Gastroesophageal sphincter (tissue), 4 donors: ENCODE measurements around the gene TADA2B. TPM values are rescaled to one million over a fixed set of nuclear protein-coding genes. Genes with fewer than 3 reads are reported as not detected.

Experiments used
- ATAC-seq: fragments of 150-250 bp; one replicate; pipeline ENCODE4 v1.9.1; 2016; ENCODE audit warnings: mild to moderate bottlenecking, moderate library complexity
- H3K27ac ChIP-seq, 4 donors: fragments of 200-600 bp; sonication (generic) in 3 of 4; 1 replicate in 3 of 4; 2 replicates in 1 of 4; pipeline ENCODE4 v1.5.1; 2016 to 2019
- H3K27me3 ChIP-seq: fragments of 200-600 bp; sonication (generic); one replicate; pipeline ENCODE4 v1.5.1; 2019
- H3K36me3 ChIP-seq, 2 donors: fragments of 200-600 bp; sonication (generic); one replicate each; pipeline ENCODE4 v1.5.1; 2019; ENCODE audit warnings: control low read depth in 1 of 2
- H3K4me1 ChIP-seq, 3 donors: fragments of 200-600 bp; sonication (generic); 1 replicate in 2 of 3; 2 replicates in 1 of 3; pipeline ENCODE4 v1.5.1; 2016 to 2019; ENCODE audit warnings: control low read depth in 2 of 3
- H3K4me3 ChIP-seq, 2 donors: fragments of 200-600 bp; sonication (generic); one replicate each; pipeline ENCODE4 v1.5.1; 2019; ENCODE audit warnings: mild to moderate bottlenecking in 1 of 2, moderate library complexity in 1 of 2
- H3K9me3 ChIP-seq, 3 donors: fragments of 200-600 bp; sonication (generic); one replicate each; pipeline ENCODE4 v1.5.1; 2017 to 2019; ENCODE audit warnings: control low read depth in 2 of 3
- CTCF ChIP-seq, 4 experiments: fragments of 200-600 bp in 2 of 4; fragments of 450-650 bp in 2 of 4; sonication (generic) in 1 of 4; IDR thresholded peaks; one replicate each; pipeline ENCODE4 v1.5.1; 2017 to 2019; ENCODE audit warnings: antibody characterized with exemption in 4 of 4, mild to moderate bottlenecking in 2 of 4, moderate library complexity in 2 of 4
- EP300 ChIP-seq: sonication (generic); formaldehyde crosslinking; IDR thresholded peaks from one replicate; pipeline ENCODE4 v1.6.1; 2017; ENCODE audit warnings: antibody characterized with exemption, mild to moderate bottlenecking
- POLR2A ChIP-seq, 2 donors: fragments of 450-650 bp; IDR thresholded peaks; one replicate each; pipeline ENCODE4 v1.6.1; 2017; ENCODE audit warnings: antibody characterized with exemption in 2 of 2, mild to moderate bottlenecking in 2 of 2, moderate library complexity in 1 of 2
- POLR2AphosphoS5 ChIP-seq: sonication (generic); formaldehyde crosslinking; IDR thresholded peaks from one replicate; pipeline ENCODE4 v1.6.1; 2017; ENCODE audit warnings: antibody characterized with exemption
- WGBS, 2 donors: methylation state at CpG; one replicate each; pipeline ENCODE4 v1.1.5; 2018; ENCODE audit warnings: low coverage in 1 of 2; 5-methylcytosine and 5-hydroxymethylcytosine counted together
- total RNA-seq, 4 donors: library from RNA; depleted of rRNA; stranded (reverse); fragments of >200 nt; gene quantifications; one replicate each; pipeline ENCODE4 v1.1.0, GENCODE V29; 2016

The TADA2B gene
- total RNA-seq, 4 donors from 2014 or later, result 20.5 to 37.3 (median 28.1) TPM

- Histone ChIP-seq H3K36me3 (no peaks in the 10 kb centered on the region), H3K27me3 (no peaks in the 10 kb centered on the region), H3K4me1 (peaks cover 0 to 20% (median 3%) of the 10 kb centered on the region in 3 donors), H3K9me3 (no peaks in the 10 kb centered on the region), H3K4me3 (no peak overlapping the region), H3K27ac (no peak overlapping the region)
- 78 to 89% methylated on average over 3 to 5 of the region's 18 CpGs for WGBS, 2 donors
- no peak for ATAC-seq
- TF ChIP-seq POLR2A (IDR thresholded peaks at IDR 0.05), result no peak
- TF ChIP-seq EP300, result no peak
- TF ChIP-seq POLR2AphosphoS5, result no peak
- no peak for TF ChIP-seq CTCF (IDR thresholded peaks at IDR 0.05)
Observed at GRCh38 chr4:7073526-7074390, 30.6 kb downstream of the TADA2B start.

DNA sequence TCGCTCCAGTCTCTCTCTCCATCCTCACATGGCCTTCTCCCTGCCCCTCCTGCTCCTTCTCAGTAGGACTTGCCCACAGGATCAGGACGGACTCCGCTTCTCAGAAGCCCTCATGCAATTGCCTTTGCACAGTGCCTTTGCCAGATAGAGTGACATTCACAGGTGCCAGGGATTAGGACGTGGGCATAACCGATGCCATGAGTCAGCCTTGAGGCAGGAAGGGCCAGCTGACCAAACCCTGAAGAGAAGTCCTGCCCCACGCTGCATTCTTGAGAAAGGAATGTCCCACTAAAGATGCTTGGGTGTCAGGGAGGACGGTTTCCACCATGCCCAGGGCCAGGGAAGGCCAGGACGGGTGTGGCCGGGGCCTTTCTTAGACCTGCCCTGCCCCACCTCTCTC lies 31.3 kb downstream of the TADA2B start:
- Histone ChIP-seq H3K27ac (no peak overlapping the region), H3K4me1 (peaks cover 0 to 13% (median 0%) of the 10 kb centered on the region in 3 donors), H3K4me3 (no peak overlapping the region), H3K36me3 (no peaks in the 10 kb centered on the region), H3K27me3 (no peaks in the 10 kb centered on the region), H3K9me3 (no peaks in the 10 kb centered on the region)
- no peak for ATAC-seq
- WGBS, 2 donors, result 80 to 90% methylated on average over 1 to 2 of the region's 9 CpGs
- TF ChIP-seq POLR2A (IDR thresholded peaks at IDR 0.05) (no peak), EP300 (no peak), CTCF (IDR thresholded peaks at IDR 0.05) (no peak), POLR2AphosphoS5 (no peak)

- H3K27me3 ChIP-seq, result no peaks in the 10 kb centered on the region
- H3K9me3 ChIP-seq, result no peaks in the 10 kb centered on the region
- 67 to 70% methylated on average over 1 to 16 of the region's 25 CpGs for WGBS, 2 donors
- no peaks in the 10 kb centered on the region for H3K4me1 ChIP-seq
- TF ChIP-seq EP300, result no peak
- H3K4me3 ChIP-seq, result no peak overlapping the region
- no peaks in the 10 kb centered on the region for H3K36me3 ChIP-seq
- ATAC-seq, result no peak
- H3K27ac ChIP-seq, result no peak overlapping the region
Observed at GRCh38 chr4:7075962-7076695, 33.0 kb downstream of the TADA2B start.

DNA sequence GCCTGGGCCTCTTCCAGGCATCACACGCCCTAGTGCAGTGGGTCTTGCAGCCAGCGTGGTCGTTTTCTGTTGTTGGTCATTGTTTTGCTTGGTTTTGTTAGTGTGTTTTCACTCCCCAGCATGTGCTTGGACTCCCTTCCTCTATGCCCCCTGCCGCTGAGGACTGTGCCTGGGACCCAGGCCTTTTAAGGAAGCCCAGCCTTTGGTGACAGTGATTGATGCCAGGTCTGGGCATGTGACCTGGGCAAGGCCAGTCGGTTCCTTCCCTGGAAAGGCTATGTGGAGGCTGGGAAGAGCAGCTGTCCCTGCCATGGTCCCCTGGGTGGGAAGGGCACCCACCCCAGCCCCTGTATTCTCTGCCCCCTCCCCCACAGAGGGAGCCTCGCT lies 33.5 kb downstream of the TADA2B start:
- Histone ChIP-seq H3K27me3 (no peaks in the 10 kb centered on the region), H3K36me3 (no peaks in the 10 kb centered on the region), H3K27ac (no peak overlapping the region), H3K9me3 (no peaks in the 10 kb centered on the region), H3K4me1 (peaks cover 0 to under 1% (median 0%) of the 10 kb centered on the region in 3 donors), H3K4me3 (no peak overlapping the region)
- TF ChIP-seq CTCF (IDR thresholded peaks at IDR 0.05) (no peak), EP300 (no peak), POLR2AphosphoS5 (no peak), POLR2A (IDR thresholded peaks at IDR 0.05) (no peak)
- no peak for ATAC-seq
- WGBS, 2 donors, result 88% methylated on average over 3 of the region's 6 CpGs; no CpG with 5 or more reads in 1 of the 2 donors

- peaks cover 0 to 7% (median 0%) of the 10 kb centered on the region in 3 donors for H3K4me1 ChIP-seq
- H3K4me3 ChIP-seq, result no peak overlapping the region
- no peak for TF ChIP-seq POLR2AphosphoS5
- no peak for TF ChIP-seq POLR2A (IDR thresholded peaks at IDR 0.05)
- no peak for TF ChIP-seq CTCF (IDR thresholded peaks at IDR 0.05)
- TF ChIP-seq EP300, result no peak
- H3K36me3 ChIP-seq, result no peaks in the 10 kb centered on the region
- no peaks in the 10 kb centered on the region for H3K9me3 ChIP-seq
- ATAC-seq, result no peak
- no peaks in the 10 kb centered on the region for H3K27me3 ChIP-seq
- WGBS, 2 donors, result 69% methylated on average over 4 of the region's 12 CpGs; no CpG with 5 or more reads in 1 of the 2 donors
- no peak overlapping the region for H3K27ac ChIP-seq
Observed at GRCh38 chr4:7077371-7077770, 34.2 kb downstream of the TADA2B start.
